ENCODE data around the gene FAM53B.

Gene FAM53B

GRCh38 chr10:124641282-124642087 is 102.7 kb downstream of the FAM53B start:
- no peak for DNase-seq (ENCODE audit: extremely low read depth, low read depth)
- TF ChIP-seq CTCF (IDR thresholded peaks at IDR 0.05; ENCODE audit: low read depth, low read length), result no peak

- TF ChIP-seq CTCF (IDR thresholded peaks at IDR 0.05; ENCODE audit: low read depth, low read length), result no peak
- DNase-seq (ENCODE audit: extremely low read depth, low read depth), result no peak
These were observed 103.5 kb downstream of the FAM53B start for GRCh38 chr10:124640538-124641231.

DNA sequence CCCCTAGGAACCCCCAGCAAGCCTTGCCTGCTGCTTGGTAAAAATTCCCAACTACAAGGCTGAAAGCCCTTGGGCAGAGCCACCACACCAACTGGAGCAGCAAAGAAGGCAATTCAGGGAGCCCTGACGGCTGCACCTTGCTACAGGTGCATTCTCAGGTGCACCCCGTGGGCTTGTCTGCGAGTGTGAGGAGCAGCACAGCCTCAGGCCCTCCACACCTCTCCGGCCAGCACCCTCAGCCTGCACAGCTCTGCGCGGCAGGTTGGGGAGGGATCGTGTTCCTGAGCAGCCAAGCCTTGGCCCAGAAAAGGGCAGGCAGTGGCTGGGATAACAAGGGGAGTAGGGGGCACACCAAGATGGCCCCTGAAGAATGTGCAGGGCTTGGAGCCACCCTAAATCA is 104.1 kb downstream of the FAM53B start:
- no peak for DNase-seq (ENCODE audit: extremely low read depth, low read depth)
- no peak for TF ChIP-seq CTCF (IDR thresholded peaks at IDR 0.05; ENCODE audit: low read depth, low read length)

GRCh38 chr10:124639646-124640045 is 104.5 kb downstream of the FAM53B start:
- no peak for TF ChIP-seq CTCF (IDR thresholded peaks at IDR 0.05; ENCODE audit: low read depth, low read length)
- DNase-seq (ENCODE audit: extremely low read depth, low read depth), result no peak

GRCh38 chr10:124639206-124639605 is 105.0 kb downstream of the FAM53B start:
- TF ChIP-seq CTCF (IDR thresholded peaks at IDR 0.05; ENCODE audit: low read depth, low read length), result no peak
- DNase-seq (ENCODE audit: extremely low read depth, low read depth), result no peak

- no peak for DNase-seq (ENCODE audit: extremely low read depth, low read depth)
- TF ChIP-seq CTCF (IDR thresholded peaks at IDR 0.05; ENCODE audit: low read depth, low read length), result no peak
These were observed 106.4 kb downstream of the FAM53B start for GRCh38 chr10:124637746-124638145.

GRCh38 chr10:124637091-124637700 is 107.0 kb downstream of the FAM53B start:
- DNase-seq (ENCODE audit: extremely low read depth, low read depth), result no peak
- TF ChIP-seq CTCF (IDR thresholded peaks at IDR 0.05; ENCODE audit: low read depth, low read length), result no peak

All from AG09319 (cell line).